Ishikawa (cell line): ENCODE results near the gene RCL1.

Experiments used
- CEBPB ChIP-seq: IDR thresholded peaks from 2 replicates; pipeline ENCODE4 v1.6.1; 2012
- CREB1 ChIP-seq: IDR thresholded peaks from 2 replicates; pipeline ENCODE4 v1.6.1; 2012; ENCODE audit warnings: low read depth
- EGR1 ChIP-seq: IDR thresholded peaks from 2 replicates; pipeline ENCODE4 v1.6.1; 2012
- EP300 ChIP-seq: IDR thresholded peaks from 2 replicates; pipeline ENCODE4 v1.6.1; 2012; ENCODE audit warnings: borderline replicate concordance
- FOXM1 ChIP-seq: IDR thresholded peaks from 2 replicates; pipeline ENCODE4 v1.6.1; 2012; ENCODE audit warnings: low read depth, borderline replicate concordance
- MAX ChIP-seq: IDR thresholded peaks from 2 replicates; pipeline ENCODE4 v1.6.1; 2012
- NFIC ChIP-seq: IDR thresholded peaks from 2 replicates; pipeline ENCODE4 v1.6.1; 2012
- RAD21 ChIP-seq: IDR thresholded peaks from 2 replicates; pipeline ENCODE4 v1.6.1; 2012; ENCODE audit warnings: low read depth
- REST ChIP-seq: IDR thresholded peaks from 2 replicates; pipeline ENCODE4 v1.6.1; 2012; ENCODE audit warnings: low read depth, mild to moderate bottlenecking
- TAF1 ChIP-seq: IDR thresholded peaks from 2 replicates; pipeline ENCODE4 v1.6.1; 2012; ENCODE audit warnings: low read depth, mild to moderate bottlenecking
- TCF12 ChIP-seq: IDR thresholded peaks from 2 replicates; pipeline ENCODE4 v1.6.1; 2012; ENCODE audit warnings: low read depth
- TEAD4 ChIP-seq: IDR thresholded peaks from 2 replicates; pipeline ENCODE4 v1.6.1; 2012
- USF1 ChIP-seq: IDR thresholded peaks from 2 replicates; pipeline ENCODE4 v1.6.1; 2012
- YY1 ChIP-seq: IDR thresholded peaks from 2 replicates; pipeline ENCODE4 v1.6.1; 2012; ENCODE audit warnings: low read depth
- ZBTB7A ChIP-seq: IDR thresholded peaks from 2 replicates; pipeline ENCODE4 v1.6.1; 2012; ENCODE audit warnings: low read depth

Gene RCL1

GRCh38 chr9:4891674-4892073 is 98.9 kb downstream of the RCL1 start:
- TF ChIP-seq EP300: no peak
- TF ChIP-seq NFIC: no peak
- TF ChIP-seq TAF1: no peak
- TF ChIP-seq RAD21: no peak
- no peak for TF ChIP-seq REST
- no peak for TF ChIP-seq TCF12
- no peak for TF ChIP-seq CREB1
- TF ChIP-seq FOXM1: no peak
- no peak for TF ChIP-seq CEBPB
- no peak for TF ChIP-seq MAX
- no peak for TF ChIP-seq ZBTB7A
- no peak for TF ChIP-seq USF1
- TF ChIP-seq YY1: no peak
- no peak for TF ChIP-seq EGR1
- TF ChIP-seq TEAD4: no peak

GRCh38 chr9:4892501-4893194 is 99.9 kb downstream of the RCL1 start:
- TF ChIP-seq RAD21: no peak
- TF ChIP-seq MAX: no peak
- TF ChIP-seq NFIC: no peak
- no peak for TF ChIP-seq USF1
- no peak for TF ChIP-seq CREB1
- no peak for TF ChIP-seq REST

- TF ChIP-seq CREB1: no peak
- no peak for TF ChIP-seq TAF1
- no peak for TF ChIP-seq MAX
- TF ChIP-seq YY1: no peak
- no peak for TF ChIP-seq USF1
- TF ChIP-seq ZBTB7A: no peak
- no peak for TF ChIP-seq CEBPB
- TF ChIP-seq NFIC: no peak
- no peak for TF ChIP-seq RAD21
- no peak for TF ChIP-seq EGR1
- no peak for TF ChIP-seq TCF12
- no peak for TF ChIP-seq REST
- TF ChIP-seq EP300: no peak
- TF ChIP-seq TEAD4: no peak
- TF ChIP-seq FOXM1: no peak
Observed at GRCh38 chr9:4894076-4894475, 101.3 kb downstream of the RCL1 start.

GRCh38 chr9:4902135-4902475 is 109.4 kb downstream of the RCL1 start:
- TF ChIP-seq TEAD4: no peak
- TF ChIP-seq FOXM1: no peak
- TF ChIP-seq EGR1: no peak
- no peak for TF ChIP-seq REST
- no peak for TF ChIP-seq YY1
- TF ChIP-seq USF1: no peak
- no peak for TF ChIP-seq CREB1
- no peak for TF ChIP-seq EP300
- no peak for TF ChIP-seq NFIC
- TF ChIP-seq TAF1: no peak
- no peak for TF ChIP-seq CEBPB
- TF ChIP-seq TCF12: no peak
